GM12891 (cell line): ENCODE data around the gene ALX1.

ENCODE experiments used
- PAX5 ChIP-seq: IDR thresholded peaks from 2 replicates; pipeline ENCODE4 v1.6.1; 2011; ENCODE audit warnings: low read length, moderate library complexity, mild to moderate bottlenecking; ENCODE audit not compliant: insufficient read depth, severe bottlenecking
- POLR2A ChIP-seq: IDR thresholded peaks from 2 replicates; pipeline ENCODE4 v1.6.1; 2011; ENCODE audit warnings: low read depth, low read length, control low read depth
- POLR2AphosphoS5 ChIP-seq: IDR thresholded peaks from 2 replicates; pipeline ENCODE4 v1.6.1; 2011; ENCODE audit warnings: low read depth, low read length, control low read depth
- POU2F2 ChIP-seq: IDR thresholded peaks from 2 replicates; pipeline ENCODE4 v1.6.1; 2011; ENCODE audit warnings: low read depth, mild to moderate bottlenecking, control low read depth, low read length, moderate library complexity
- SPI1 ChIP-seq: IDR thresholded peaks from 2 replicates; pipeline ENCODE4 v1.6.1; 2011; ENCODE audit warnings: low read depth, low read length, control low read depth
- TAF1 ChIP-seq: IDR thresholded peaks from 2 replicates; pipeline ENCODE4 v1.6.1; 2011; ENCODE audit warnings: low read depth, low read length, control low read depth

DNA sequence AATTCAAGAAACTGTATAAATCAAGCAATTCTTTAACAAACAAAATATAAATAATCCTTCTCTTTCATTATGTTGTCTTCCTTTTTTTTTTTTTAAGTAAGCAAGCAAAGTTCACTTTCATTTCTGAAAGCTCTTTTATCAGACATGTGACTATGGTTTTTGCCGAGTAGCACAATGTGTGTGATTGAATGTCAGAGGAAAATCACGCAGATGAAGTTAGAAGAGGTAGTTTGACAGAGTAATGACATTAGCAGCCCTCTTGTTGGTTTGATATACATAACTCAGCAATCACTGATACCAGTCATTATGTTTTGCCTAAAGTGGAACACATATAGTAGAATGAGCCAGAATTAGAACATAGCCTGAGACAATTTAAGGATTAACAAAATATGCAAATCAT is 19.0 kb downstream of the ALX1 start:
- TF ChIP-seq POLR2A: no peak
- no peak for TF ChIP-seq TAF1
- no peak for TF ChIP-seq POLR2AphosphoS5
- TF ChIP-seq POU2F2: no peak
- no peak for TF ChIP-seq SPI1
- TF ChIP-seq PAX5: no peak
